Activated CD4-positive, alpha-beta T cell treated with anti-CD3 and anti-CD28 coated beads, Interleukin-2, Interleukin-6, amounts not matched to agents 100 ng/mL and 50 ng/mL, durations not matched to agents 16 hours and 8 hours (primary cell): ENCODE data around the gene SMCP.

Source experiments
- DNase-seq: peaks from one replicate; pipeline ENCODE4 v3.0.0-alpha.2; 2020

The SMCP gene

GRCh38 chr1:152878042-152878441, at the start of gene SMCP:
TSS of gene SMCP (plus strand) at chr1:152878322. CDS start at chr1:152884423, 6,101 bp downstream.
- DNase-seq: peak; percentile 46

GRCh38 chr1:152836870-152837269, 41.3 kb upstream of the SMCP start:
- no peak for DNase-seq

- no peak for DNase-seq
These were observed 35.6 kb upstream of the SMCP start, which contains the start of gene LCE6A for GRCh38 chr1:152842556-152842955. TSS of gene LCE6A (plus strand) at chr1:152842856. CDS start at chr1:152843521, 665 bp downstream.

GRCh38 chr1:152855661-152856060, 22.5 kb upstream of the SMCP start:
- DNase-seq: no peak

- no peak for DNase-seq
These were observed 20.1 kb upstream of the SMCP start for GRCh38 chr1:152858062-152858461.

GRCh38 chr1:152859696-152860095, 18.4 kb upstream of the SMCP start, which contains the start of gene LCE7A:
TSS of gene LCE7A (plus strand) at chr1:152859996. CDS start at chr1:152860698, 702 bp downstream.
- DNase-seq: no peak

- DNase-seq: no peak
These were observed 18.0 kb upstream of the SMCP start for GRCh38 chr1:152860129-152860528.

- no peak for DNase-seq
These were observed 16.7 kb upstream of the SMCP start for GRCh38 chr1:152861374-152861773.

GRCh38 chr1:152864443-152864842, 13.7 kb upstream of the SMCP start:
- DNase-seq: no peak

GRCh38 chr1:152866321-152866720, 11.8 kb upstream of the SMCP start:
- no peak for DNase-seq

- DNase-seq: peak; percentile 76
These were observed 8.2 kb upstream of the SMCP start for GRCh38 chr1:152869808-152870419.

- DNase-seq: peak; percentile 41
These were observed 7.0 kb upstream of the SMCP start for GRCh38 chr1:152870831-152871730.

- DNase-seq: no peak
These were observed 6.4 kb upstream of the SMCP start for GRCh38 chr1:152871731-152872126.

GRCh38 chr1:152873495-152873894, 4.6 kb upstream of the SMCP start:
- no peak for DNase-seq

- DNase-seq: no peak
These were observed 1.3 kb upstream of the SMCP start for GRCh38 chr1:152876827-152877226.

GRCh38 chr1:152879559-152880198, 1.6 kb downstream of the SMCP start:
- no peak for DNase-seq

GRCh38 chr1:152880316-152880715, 2.2 kb downstream of the SMCP start:
- DNase-seq: no peak

- DNase-seq: peak; percentile 10
These were observed 2.8 kb downstream of the SMCP start for GRCh38 chr1:152880907-152881306.

GRCh38 chr1:152884085-152884484, 6.0 kb downstream of the SMCP start:
- DNase-seq: no peak

- no peak for DNase-seq
These were observed 6.4 kb downstream of the SMCP start for GRCh38 chr1:152884506-152884905.

- DNase-seq: no peak
These were observed 7.0 kb downstream of the SMCP start for GRCh38 chr1:152884966-152885624.

- DNase-seq: no peak
These were observed 8.0 kb downstream of the SMCP start for GRCh38 chr1:152886085-152886484.
